Common myeloid progenitor, CD34-positive (primary cell): ENCODE results near the gene SPG7.

ENCODE experiments used
- CTCF ChIA-PET: fragments of 350-600 bp; sonication (Branson Sonifier 250); formaldehyde crosslinking; loops from one replicate; lab custom pipeline; 2021; ENCODE audit warnings: antibody characterized with exemption; lab: Charles Lee
- POLR2A ChIA-PET: fragments of 350-600 bp; sonication (Branson Sonifier 250); formaldehyde crosslinking; loops from one replicate; lab custom pipeline; 2021; ENCODE audit warnings: antibody characterized with exemption; lab: Charles Lee
- DNase-seq, 3 donors: peaks; one replicate each; pipeline versions ENCODE4 v3.0.0 to v3.0.0-alpha.2; 2013
- H3K27ac ChIP-seq, 2 experiments: 1 replicate in 1 of 2; 2 replicates in 1 of 2; pipeline ENCODE4 v1.7.0; 2013; ENCODE audit warnings: inconsistent platforms in 2 of 2, low read length in 2 of 2, mild to moderate bottlenecking in 2 of 2, low read depth in 1 of 2, moderate library complexity in 1 of 2; ENCODE audit not compliant: severe bottlenecking in 2 of 2, insufficient read depth in 1 of 2, poor library complexity in 1 of 2
- H3K27me3 ChIP-seq, 5 experiments: replicated peaks in 2 of 5; 1 replicate in 3 of 5; 2 replicates in 2 of 5; pipeline versions ENCODE4 v1.6.1 to v1.7.0; 2013; ENCODE audit warnings: low read length in 4 of 5, mild to moderate bottlenecking in 2 of 5, moderate library complexity in 2 of 5, inconsistent platforms in 1 of 5; ENCODE audit not compliant: insufficient read depth in 5 of 5, control insufficient read depth in 4 of 5
- H3K36me3 ChIP-seq, 4 experiments: 1 replicate in 2 of 4; 2 replicates in 2 of 4; pipeline versions ENCODE4 v1.6.1 to v1.7.0; 2013; ENCODE audit warnings: low read length in 3 of 4, control low read depth in 1 of 4, mild to moderate bottlenecking in 1 of 4; ENCODE audit not compliant: control insufficient read depth in 4 of 4, insufficient read depth in 4 of 4
- H3K4me1 ChIP-seq, 4 experiments: 1 replicate in 3 of 4; 2 replicates in 1 of 4; pipeline versions ENCODE4 v1.6.1 to v1.7.1; 2013; ENCODE audit warnings: low read length in 3 of 4, mild to moderate bottlenecking in 3 of 4, control low read depth in 1 of 4, inconsistent platforms in 1 of 4, moderate library complexity in 1 of 4; ENCODE audit not compliant: control insufficient read depth in 4 of 4, insufficient read depth in 4 of 4; ENCODE audit errors: control extremely low read depth in 1 of 4
- H3K4me3 ChIP-seq, 7 experiments: 1 replicate in 4 of 7; 2 replicates in 3 of 7; pipeline versions ENCODE4 v1.5.1 to v1.7.0; 2013; ENCODE audit warnings: mild to moderate bottlenecking in 7 of 7, low read length in 6 of 7, moderate library complexity in 6 of 7, inconsistent platforms in 2 of 7, low read depth in 2 of 7, control low read depth in 1 of 7; ENCODE audit not compliant: insufficient read depth in 4 of 7, control insufficient read depth in 1 of 7; ENCODE audit errors: extremely low read depth in 1 of 7
- H3K9me3 ChIP-seq, 5 experiments: 1 replicate in 4 of 5; 2 replicates in 1 of 5; pipeline versions ENCODE4 v1.6.1 to v1.7.1; 2013; ENCODE audit warnings: low read length in 4 of 5, mild to moderate bottlenecking in 2 of 5, inconsistent platforms in 1 of 5, low read depth in 1 of 5, moderate library complexity in 1 of 5; ENCODE audit not compliant: control insufficient read depth in 4 of 5, insufficient read depth in 2 of 5; ENCODE audit errors: control extremely low read depth in 1 of 5
- WGBS: methylation state at CpG from one replicate; pipeline ENCODE4 v1.1.5; 2013; ENCODE audit not compliant: insufficient coverage; 5-methylcytosine and 5-hydroxymethylcytosine counted together

SPG7 gene

DNA sequence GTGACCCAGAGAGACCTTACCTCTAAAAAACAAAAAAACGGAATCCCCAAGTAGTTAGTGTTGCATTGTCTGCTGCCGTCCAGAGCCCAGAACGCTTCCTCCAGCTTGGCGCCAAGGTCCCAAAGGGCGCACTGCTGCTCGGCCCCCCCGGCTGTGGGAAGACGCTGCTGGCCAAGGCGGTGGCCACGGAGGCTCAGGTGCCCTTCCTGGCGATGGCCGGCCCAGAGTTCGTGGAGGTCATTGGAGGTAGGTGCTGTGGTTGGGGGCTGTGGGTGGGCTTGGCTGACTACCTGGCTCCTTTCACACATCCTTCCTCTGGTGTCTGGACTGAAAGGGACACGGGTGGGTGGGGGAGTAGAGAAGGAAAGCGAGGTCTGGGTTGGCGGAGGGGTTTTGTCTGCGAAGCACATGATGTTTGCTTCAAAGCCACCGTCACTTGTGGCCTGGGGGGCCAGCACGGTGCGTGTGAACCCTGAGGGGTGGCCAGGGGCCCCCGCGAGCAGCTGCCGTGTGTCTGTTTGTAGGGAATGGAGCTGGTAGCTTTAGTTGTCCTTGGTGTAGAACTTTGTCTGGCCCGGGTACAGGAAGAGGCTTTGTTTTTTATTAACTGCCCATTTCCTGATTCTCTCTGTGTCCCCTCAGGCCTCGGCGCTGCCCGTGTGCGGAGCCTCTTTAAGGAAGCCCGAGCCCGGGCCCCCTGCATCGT is 23.8 kb downstream of the SPG7 start:
- ChIA-PET POLR2A (interaction anchor here (0.7 kb wide), 1 partner anchor 52 kb away, joined by 3 read pairs; no protein-coding TSS in a partner anchor), CTCF (interaction anchor here (0.7 to 1.4 kb wide), 3 partner anchors 10 to 25 kb away, joined by 3 to 4 read pairs (median 4); no protein-coding TSS in a partner anchor)
- Histone ChIP-seq H3K9me3 (no peaks in the 10 kb centered on the region), H3K27ac (no peak overlapping the region), H3K27me3 (no peaks in the 10 kb centered on the region), H3K4me3 (no peak overlapping the region), H3K36me3 (peaks cover 6 to 66% (median 43%) of the 10 kb centered on the region in 4 experiments), H3K4me1 (peaks cover 4 to 25% (median 24%) of the 10 kb centered on the region in 4 experiments)
- DNase-seq = no peak
- 96% methylated on average over 21 of the region's 31 CpGs for WGBS

DNA sequence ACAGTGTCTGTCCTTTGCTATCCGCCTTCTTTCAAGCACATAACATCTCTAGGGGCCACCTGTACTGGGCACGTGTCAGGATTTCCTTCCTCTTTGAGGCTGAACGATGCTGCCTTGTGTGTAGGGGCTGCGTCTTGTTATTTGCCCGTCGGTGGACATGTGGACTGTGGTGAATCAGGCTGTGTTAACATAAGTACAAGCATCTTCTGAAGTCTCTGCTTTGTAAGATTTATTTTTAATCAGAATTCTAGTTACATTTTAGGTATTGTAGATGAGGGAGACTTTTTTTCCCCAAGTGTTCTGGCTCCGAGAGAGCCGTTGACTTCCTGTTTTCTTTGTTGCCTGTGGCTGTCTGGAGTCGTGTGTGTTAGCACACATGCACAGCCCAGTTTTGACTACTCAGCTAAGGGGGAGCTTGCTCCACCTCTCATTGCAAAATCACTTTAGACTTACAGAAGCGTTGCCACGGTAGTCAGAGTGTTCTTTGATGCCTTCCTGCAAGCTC is 26.1 kb downstream of the SPG7 start:
- Histone ChIP-seq H3K4me1 (peaks cover 4 to 25% (median 24%) of the 10 kb centered on the region in 4 experiments), H3K9me3 (no peaks in the 10 kb centered on the region), H3K27ac (peak overlapping the region; percentile 4 to 67), H3K27me3 (no peaks in the 10 kb centered on the region), H3K36me3 (peaks cover 6 to 69% (median 45%) of the 10 kb centered on the region in 4 experiments), H3K4me3 (peak overlapping the region in 5 of 7 experiments; percentile 4 to 44 (median 41))
- DNase-seq = peak; percentile 83 to 97 (median 94)
- ChIA-PET POLR2A (no interaction called here), CTCF (no interaction called here)
- 0% methylated on average over 9 of the region's 11 CpGs for WGBS

DNA sequence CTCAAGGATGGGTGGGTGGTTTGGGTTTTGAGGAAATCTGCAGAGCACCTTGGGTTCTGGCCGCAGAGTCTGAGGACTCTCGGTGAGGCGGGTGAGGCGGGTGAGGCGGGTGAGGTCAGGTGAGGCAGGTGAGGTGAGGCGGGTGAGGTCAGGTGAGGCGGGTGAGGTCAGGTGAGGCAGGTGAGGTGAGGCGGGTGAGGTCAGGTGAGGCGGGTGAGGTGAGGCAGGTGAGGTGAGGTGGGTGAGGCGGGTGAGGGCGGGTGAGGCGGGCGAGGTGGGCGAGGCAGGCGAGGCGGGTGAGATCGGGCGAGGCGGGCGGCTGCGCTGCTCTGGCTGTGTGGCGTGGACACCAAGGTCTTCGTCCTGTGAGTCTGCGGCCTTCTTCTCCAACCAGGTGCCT is 28.2 kb downstream of the SPG7 start:
- POLR2A ChIA-PET = no interaction called here
- Histone ChIP-seq H3K9me3 (no peaks in the 10 kb centered on the region), H3K4me1 (peaks cover 4 to 25% (median 24%) of the 10 kb centered on the region in 4 experiments), H3K36me3 (peaks cover 0 to 67% (median 43%) of the 10 kb centered on the region in 4 experiments), H3K27me3 (no peaks in the 10 kb centered on the region), H3K4me3 (no peak overlapping the region), H3K27ac (no peak overlapping the region)
- 100% methylated on average over 6 of the region's 24 CpGs for WGBS
- CTCF ChIA-PET = interaction anchor here (1.4 to 1.5 kb wide), 2 partner anchors 16 to 25 kb away, joined by 3 read pairs; no protein-coding TSS in a partner anchor
- no peak for DNase-seq

DNA sequence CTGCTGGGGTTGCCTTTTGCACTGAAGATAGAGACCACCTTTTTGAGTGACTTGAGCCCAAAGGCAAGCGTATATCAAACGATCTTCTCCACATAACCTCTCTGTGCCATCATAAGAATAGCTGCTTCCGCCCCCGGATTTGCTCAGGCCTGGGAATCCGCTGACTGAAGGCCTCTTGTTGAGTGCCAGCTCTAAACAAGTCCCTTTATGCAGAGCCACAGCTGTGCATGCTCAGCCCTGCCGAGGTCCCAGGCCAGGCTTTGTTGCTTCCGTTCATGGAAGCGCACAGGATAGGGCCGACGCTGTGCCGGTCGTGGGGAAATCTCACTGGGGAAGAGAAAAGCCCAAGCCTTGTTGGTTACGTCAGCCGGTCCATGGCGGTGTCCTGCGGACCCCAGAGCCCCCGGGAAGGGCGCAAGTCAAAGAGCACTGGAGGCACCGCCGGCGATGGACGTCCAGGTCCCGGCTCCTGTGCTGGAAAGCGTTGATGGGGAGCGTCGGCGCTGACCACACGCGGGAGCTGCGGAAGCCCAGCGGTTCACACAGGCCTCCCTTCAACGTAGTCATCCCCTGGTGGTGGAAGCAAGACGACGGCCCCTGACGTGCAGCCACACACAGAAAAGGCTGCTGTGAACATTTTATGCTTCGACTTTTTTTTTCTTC is 28.8 kb downstream of the SPG7 start:
- peaks cover 0 to 67% (median 46%) of the 10 kb centered on the region in 4 experiments for H3K36me3 ChIP-seq
- DNase-seq = no peak
- ChIA-PET POLR2A (no interaction called here), CTCF (interaction anchor here (1.4 to 1.5 kb wide), 2 partner anchors 15 to 26 kb away, joined by 3 read pairs; no protein-coding TSS in a partner anchor)
- no peaks in the 10 kb centered on the region for H3K9me3 ChIP-seq
- no peak overlapping the region for H3K27ac ChIP-seq
- 97% methylated on average over 35 of the region's 36 CpGs for WGBS
- no peak overlapping the region for H3K4me3 ChIP-seq
- no peaks in the 10 kb centered on the region for H3K27me3 ChIP-seq
- peaks cover 4 to 25% (median 24%) of the 10 kb centered on the region in 4 experiments for H3K4me1 ChIP-seq

DNA sequence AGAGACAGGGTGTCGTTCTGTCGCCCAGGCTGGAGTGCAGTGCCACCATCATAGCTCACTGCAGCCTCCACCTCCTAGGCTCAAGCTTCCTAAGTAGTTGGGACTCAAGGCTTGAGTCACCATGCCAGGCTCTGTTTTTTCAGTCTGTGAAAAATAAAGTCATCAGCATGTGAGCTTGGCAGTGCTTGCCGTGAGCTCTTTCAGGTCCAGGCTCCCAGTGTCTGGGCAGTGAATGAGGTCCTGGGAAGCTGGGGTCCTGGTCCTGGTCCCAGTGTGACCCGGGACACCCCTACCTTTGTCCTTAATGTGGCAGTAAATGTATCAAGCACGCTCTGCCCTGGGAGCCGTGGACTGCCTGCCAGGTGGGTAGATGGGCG is 29.3 kb downstream of the SPG7 start:
- no peak overlapping the region for H3K27ac ChIP-seq
- no peaks in the 10 kb centered on the region for H3K9me3 ChIP-seq
- no peak for DNase-seq
- no peak overlapping the region for H3K4me3 ChIP-seq
- CTCF ChIA-PET = interaction anchor here (1.4 to 1.5 kb wide), 2 partner anchors 14 to 26 kb away, joined by 3 read pairs; no protein-coding TSS in a partner anchor
- POLR2A ChIA-PET = no interaction called here
- no peaks in the 10 kb centered on the region for H3K27me3 ChIP-seq
- H3K4me1 ChIP-seq = peaks cover 4 to 25% (median 24%) of the 10 kb centered on the region in 4 experiments
- WGBS = 98% methylated on average over 7 of the region's 7 CpGs
- peaks cover 0 to 65% (median 48%) of the 10 kb centered on the region in 4 experiments for H3K36me3 ChIP-seq

DNA sequence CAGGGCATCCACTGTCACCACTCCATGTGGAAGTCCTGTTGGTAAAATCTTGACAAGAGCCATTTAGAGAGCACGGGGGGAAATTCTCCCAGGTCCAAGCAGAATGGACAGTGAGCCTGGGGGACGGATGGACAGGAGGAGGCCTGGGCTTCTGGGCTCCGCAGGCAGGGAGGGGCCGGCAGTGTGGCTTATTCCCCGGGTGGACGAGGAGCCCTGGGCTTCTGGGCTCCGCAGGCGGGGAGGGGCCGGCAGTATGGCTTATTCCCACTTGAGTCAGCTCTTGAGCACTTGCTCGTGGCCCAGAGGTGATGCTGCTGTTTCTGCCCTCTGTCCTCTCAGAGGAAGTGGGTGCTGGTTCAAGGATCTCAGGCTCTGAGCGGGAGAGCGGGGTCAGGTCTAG is 30.1 kb downstream of the SPG7 start:
- no peaks in the 10 kb centered on the region for H3K9me3 ChIP-seq
- H3K36me3 ChIP-seq = peaks cover 0 to 64% (median 46%) of the 10 kb centered on the region in 4 experiments
- CTCF ChIA-PET = interaction anchor here (1.4 kb wide), 1 partner anchor 19 kb away, joined by 3 read pairs; no protein-coding TSS in a partner anchor
- POLR2A ChIA-PET = no interaction called here
- peaks cover 4 to 25% (median 24%) of the 10 kb centered on the region in 4 experiments for H3K4me1 ChIP-seq
- H3K27ac ChIP-seq = no peak overlapping the region
- no peak overlapping the region for H3K4me3 ChIP-seq
- H3K27me3 ChIP-seq = no peaks in the 10 kb centered on the region
- 99% methylated on average over 12 of the region's 12 CpGs for WGBS
- no peak for DNase-seq
